GM12872 (cell line): ENCODE measurements around the gene ODC1.

ENCODE experiments used
- CTCF ChIP-seq: IDR thresholded peaks from 3 replicates; pipeline ENCODE4 v1.5.1; 2011; ENCODE audit warnings: low read depth, mild to moderate bottlenecking, low read length, moderate library complexity; ENCODE audit not compliant: insufficient read depth

The ODC1 gene

GRCh38 chr2:10433947-10434885 lies 13.9 kb downstream of the ODC1 start:
- TF ChIP-seq CTCF: no peak

GRCh38 chr2:10433264-10433946 lies 14.7 kb downstream of the ODC1 start:
- no peak for TF ChIP-seq CTCF

GRCh38 chr2:10432311-10433181 lies 15.6 kb downstream of the ODC1 start:
- TF ChIP-seq CTCF: no peak

- TF ChIP-seq CTCF: no peak
These were observed 16.3 kb downstream of the ODC1 start for GRCh38 chr2:10431797-10432196.

- TF ChIP-seq CTCF: no peak
These were observed 17.1 kb downstream of the ODC1 start for GRCh38 chr2:10430886-10431622.

GRCh38 chr2:10428924-10429323 lies 19.2 kb downstream of the ODC1 start:
- TF ChIP-seq CTCF: no peak
